ENCODE measurements around the gene RCBTB1.
A peak's percentile ranks its signal among the peaks of the same experiment; 100 is the strongest.

The RCBTB1 gene

GRCh38 chr13:49559006-49559405, 26.4 kb downstream of the RCBTB1 start:
- no peak for DNase-seq (ENCODE audit: low spot score)

- no peak for DNase-seq (ENCODE audit: low spot score)
Observed at GRCh38 chr13:49554387-49554786, 31.0 kb downstream of the RCBTB1 start.

- DNase-seq (ENCODE audit: low spot score) = no peak
Observed at GRCh38 chr13:49553888-49554287, 31.5 kb downstream of the RCBTB1 start.

- no peak for DNase-seq (ENCODE audit: low spot score)
Observed at GRCh38 chr13:49550942-49551644, 34.3 kb downstream of the RCBTB1 start.

GRCh38 chr13:49549289-49549688, 36.1 kb downstream of the RCBTB1 start:
- DNase-seq (ENCODE audit: low spot score) = no peak

GRCh38 chr13:49546561-49546960, 38.8 kb downstream of the RCBTB1 start:
- DNase-seq (ENCODE audit: low spot score) = no peak

- DNase-seq (ENCODE audit: low spot score) = no peak
Observed at GRCh38 chr13:49545661-49546060, 39.7 kb downstream of the RCBTB1 start.

- no peak for DNase-seq (ENCODE audit: low spot score)
Observed at GRCh38 chr13:49543656-49544055, 41.7 kb downstream of the RCBTB1 start.

GRCh38 chr13:49540552-49540951, 44.8 kb downstream of the RCBTB1 start:
- no peak for DNase-seq (ENCODE audit: low spot score)

- DNase-seq (ENCODE audit: low spot score) = no peak
Observed at GRCh38 chr13:49539746-49540145, 45.6 kb downstream of the RCBTB1 start.

GRCh38 chr13:49539313-49539712, 46.0 kb downstream of the RCBTB1 start:
- DNase-seq (ENCODE audit: low spot score) = no peak

GRCh38 chr13:49538404-49538803, 47.0 kb downstream of the RCBTB1 start:
- no peak for DNase-seq (ENCODE audit: low spot score)

- no peak for DNase-seq (ENCODE audit: low spot score)
Observed at GRCh38 chr13:49536144-49536873, 49.0 kb downstream of the RCBTB1 start.

GRCh38 chr13:49533591-49534269, 51.6 kb downstream of the RCBTB1 start:
- no peak for DNase-seq (ENCODE audit: low spot score)

- no peak for DNase-seq (ENCODE audit: low spot score)
Observed at GRCh38 chr13:49533011-49533410, 52.3 kb downstream of the RCBTB1 start.

- no peak for DNase-seq (ENCODE audit: low spot score)
Observed at GRCh38 chr13:49532593-49532992, 52.8 kb downstream of the RCBTB1 start.

GRCh38 chr13:49530457-49530856, 54.9 kb downstream of the RCBTB1 start:
- DNase-seq (ENCODE audit: low spot score) = no peak

- DNase-seq (ENCODE audit: low spot score) = no peak
Observed at GRCh38 chr13:49528161-49528560, 57.2 kb downstream of the RCBTB1 start.

- no peak for DNase-seq (ENCODE audit: low spot score)
Observed at GRCh38 chr13:49527123-49527522, 58.2 kb downstream of the RCBTB1 start.

- peak; percentile 17 for DNase-seq (ENCODE audit: low spot score)
Observed at GRCh38 chr13:49524740-49525501, 60.4 kb downstream of the RCBTB1 start.

GRCh38 chr13:49521224-49521623, 64.1 kb downstream of the RCBTB1 start:
- no peak for DNase-seq (ENCODE audit: low spot score)

GRCh38 chr13:49517461-49517860, 67.9 kb downstream of the RCBTB1 start:
- no peak for DNase-seq (ENCODE audit: low spot score)
